Common myeloid progenitor, CD34-positive (primary cell): Measurements from ENCODE around the gene ERC2.

Experiments used
- CTCF ChIA-PET: fragments of 350-600 bp; sonication (Branson Sonifier 250); formaldehyde crosslinking; loops from one replicate; lab custom pipeline; 2021; ENCODE audit warnings: antibody characterized with exemption; lab: Charles Lee
- POLR2A ChIA-PET: fragments of 350-600 bp; sonication (Branson Sonifier 250); formaldehyde crosslinking; loops from one replicate; lab custom pipeline; 2021; ENCODE audit warnings: antibody characterized with exemption; lab: Charles Lee
- DNase-seq, 3 donors: peaks; one replicate each; pipeline versions ENCODE4 v3.0.0 to v3.0.0-alpha.2; 2013
- H3K27ac ChIP-seq, 2 experiments: 1 replicate in 1 of 2; 2 replicates in 1 of 2; pipeline ENCODE4 v1.7.0; 2013; ENCODE audit warnings: inconsistent platforms in 2 of 2, low read length in 2 of 2, mild to moderate bottlenecking in 2 of 2, low read depth in 1 of 2, moderate library complexity in 1 of 2; ENCODE audit not compliant: severe bottlenecking in 2 of 2, insufficient read depth in 1 of 2, poor library complexity in 1 of 2
- H3K27me3 ChIP-seq, 5 experiments: replicated peaks in 2 of 5; 1 replicate in 3 of 5; 2 replicates in 2 of 5; pipeline versions ENCODE4 v1.6.1 to v1.7.0; 2013; ENCODE audit warnings: low read length in 4 of 5, mild to moderate bottlenecking in 2 of 5, moderate library complexity in 2 of 5, inconsistent platforms in 1 of 5; ENCODE audit not compliant: insufficient read depth in 5 of 5, control insufficient read depth in 4 of 5
- H3K36me3 ChIP-seq, 4 experiments: 1 replicate in 2 of 4; 2 replicates in 2 of 4; pipeline versions ENCODE4 v1.6.1 to v1.7.0; 2013; ENCODE audit warnings: low read length in 3 of 4, control low read depth in 1 of 4, mild to moderate bottlenecking in 1 of 4; ENCODE audit not compliant: control insufficient read depth in 4 of 4, insufficient read depth in 4 of 4
- H3K4me1 ChIP-seq, 4 experiments: 1 replicate in 3 of 4; 2 replicates in 1 of 4; pipeline versions ENCODE4 v1.6.1 to v1.7.1; 2013; ENCODE audit warnings: low read length in 3 of 4, mild to moderate bottlenecking in 3 of 4, control low read depth in 1 of 4, inconsistent platforms in 1 of 4, moderate library complexity in 1 of 4; ENCODE audit not compliant: control insufficient read depth in 4 of 4, insufficient read depth in 4 of 4; ENCODE audit errors: control extremely low read depth in 1 of 4
- H3K4me3 ChIP-seq, 7 experiments: 1 replicate in 4 of 7; 2 replicates in 3 of 7; pipeline versions ENCODE4 v1.5.1 to v1.7.0; 2013; ENCODE audit warnings: mild to moderate bottlenecking in 7 of 7, low read length in 6 of 7, moderate library complexity in 6 of 7, inconsistent platforms in 2 of 7, low read depth in 2 of 7, control low read depth in 1 of 7; ENCODE audit not compliant: insufficient read depth in 4 of 7, control insufficient read depth in 1 of 7; ENCODE audit errors: extremely low read depth in 1 of 7
- H3K9me3 ChIP-seq, 5 experiments: 1 replicate in 4 of 5; 2 replicates in 1 of 5; pipeline versions ENCODE4 v1.6.1 to v1.7.1; 2013; ENCODE audit warnings: low read length in 4 of 5, mild to moderate bottlenecking in 2 of 5, inconsistent platforms in 1 of 5, low read depth in 1 of 5, moderate library complexity in 1 of 5; ENCODE audit not compliant: control insufficient read depth in 4 of 5, insufficient read depth in 2 of 5; ENCODE audit errors: control extremely low read depth in 1 of 5
- WGBS: methylation state at CpG from one replicate; pipeline ENCODE4 v1.1.5; 2013; ENCODE audit not compliant: insufficient coverage; 5-methylcytosine and 5-hydroxymethylcytosine counted together

The ERC2 gene

DNA sequence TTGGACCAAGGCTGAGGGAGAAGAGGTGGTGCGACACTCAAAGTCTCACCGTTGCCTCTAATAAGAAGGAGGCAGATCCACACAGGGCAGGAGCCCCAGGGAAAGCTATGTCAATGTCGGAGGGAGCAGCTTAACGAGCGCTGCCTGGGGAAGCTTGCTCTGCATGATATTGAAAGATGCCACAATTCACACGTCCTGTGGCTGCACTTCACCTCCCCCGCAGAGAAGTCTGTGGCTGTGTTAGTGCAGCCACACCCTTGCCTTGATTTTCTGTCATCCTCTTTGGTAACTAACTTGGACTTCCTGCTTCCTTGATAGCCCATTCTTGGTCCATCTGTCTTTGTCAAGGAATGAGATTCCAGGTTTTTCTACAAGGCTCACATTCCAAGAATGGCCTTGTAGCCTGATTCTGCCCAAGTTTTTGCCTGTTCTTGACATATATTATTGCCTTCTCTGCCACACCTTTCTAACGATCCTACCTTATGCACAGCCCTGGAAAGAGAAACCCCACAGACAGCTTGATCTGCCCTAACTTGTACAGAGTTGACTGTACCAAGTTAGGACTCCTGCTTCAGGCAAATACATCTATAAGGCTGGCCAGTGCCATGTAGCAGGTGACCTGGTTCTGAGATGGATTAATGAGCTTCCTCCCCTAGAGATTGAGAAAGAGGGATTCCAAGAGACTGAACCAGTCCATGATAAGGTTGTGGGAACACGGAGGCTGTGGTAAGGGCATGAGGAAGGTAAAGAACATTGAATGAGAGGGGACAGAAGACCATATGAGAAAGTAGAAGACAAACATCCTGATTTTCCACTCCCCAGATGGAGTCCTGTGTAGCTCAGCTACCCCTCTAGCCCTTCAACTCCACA, 828.1 kb downstream of the ERC2 start:
- DNase-seq: no peak
- H3K36me3 ChIP-seq: no peaks in the 10 kb centered on the region
- 81% methylated on average over 7 of the region's 9 CpGs for WGBS
- no peaks in the 10 kb centered on the region for H3K4me1 ChIP-seq
- H3K27ac ChIP-seq: no peak overlapping the region
- no peak overlapping the region for H3K4me3 ChIP-seq
- ChIA-PET CTCF (interaction anchor here (1.2 kb wide), 1 partner anchor 8 kb away, joined by 3 read pairs; no protein-coding TSS in a partner anchor), POLR2A (no interaction called here)
- no peaks in the 10 kb centered on the region for H3K9me3 ChIP-seq
- peaks cover 0 to 1% (median 0%) of the 10 kb centered on the region in 5 experiments for H3K27me3 ChIP-seq

DNA sequence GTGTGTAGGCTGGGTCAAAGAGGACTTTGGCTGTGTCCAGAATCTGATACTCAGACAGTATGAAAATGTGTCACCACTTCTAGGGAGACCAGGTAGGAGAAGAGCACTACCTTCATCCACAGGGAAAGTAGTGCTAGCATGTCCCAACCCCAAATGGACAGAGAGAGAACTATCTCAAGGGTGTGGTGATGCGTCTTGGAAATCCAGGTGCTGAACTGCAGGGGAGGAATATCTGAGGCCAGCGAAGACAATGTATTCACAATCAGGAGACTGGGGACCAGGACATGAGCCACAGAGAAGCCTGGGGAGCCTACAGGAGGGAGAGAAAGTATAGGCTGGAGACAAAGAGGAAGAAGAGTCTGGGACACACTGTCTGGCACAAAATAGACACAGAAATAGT, 829.1 kb downstream of the ERC2 start:
- Histone ChIP-seq H3K36me3 (no peaks in the 10 kb centered on the region), H3K4me3 (no peak overlapping the region), H3K27ac (no peak overlapping the region), H3K9me3 (no peaks in the 10 kb centered on the region), H3K4me1 (no peaks in the 10 kb centered on the region), H3K27me3 (peaks cover 0 to 1% (median 0%) of the 10 kb centered on the region in 5 experiments)
- ChIA-PET CTCF (no interaction called here), POLR2A (no interaction called here)
- 84% methylated on average over 2 of the region's 2 CpGs for WGBS
- no peak for DNase-seq

GRCh38 chr3:55637906-55638638, 830.2 kb downstream of the ERC2 start:
- ChIA-PET CTCF (interaction anchor here (1.4 kb wide), 1 partner anchor 9 kb away, joined by 7 read pairs; no protein-coding TSS in a partner anchor), POLR2A (no interaction called here)
- no peak for DNase-seq

GRCh38 chr3:55636300-55637195, 831.7 kb downstream of the ERC2 start:
- 91% methylated on average over 5 of the region's 9 CpGs for WGBS
- no peak for DNase-seq
- Histone ChIP-seq H3K36me3 (no peaks in the 10 kb centered on the region), H3K9me3 (no peaks in the 10 kb centered on the region), H3K4me1 (no peaks in the 10 kb centered on the region), H3K27me3 (peaks cover 0 to 1% (median 0%) of the 10 kb centered on the region in 5 experiments), H3K27ac (no peak overlapping the region), H3K4me3 (no peak overlapping the region)
- CTCF ChIA-PET: interaction anchor here (1.4 kb wide), 1 partner anchor 7 kb away, joined by 7 read pairs; no protein-coding TSS in a partner anchor
- POLR2A ChIA-PET: no interaction called here

More at GRCh38 chr3:55637906-55638638, 830.2 kb downstream of the ERC2 start:
- Histone ChIP-seq H3K36me3 (no peaks in the 10 kb centered on the region), H3K9me3 (no peaks in the 10 kb centered on the region), H3K4me3 (no peak overlapping the region), H3K27me3 (peaks cover 0 to 1% (median 0%) of the 10 kb centered on the region in 5 experiments), H3K4me1 (no peaks in the 10 kb centered on the region), H3K27ac (no peak overlapping the region)
- WGBS: 96% methylated on average over 3 of the region's 7 CpGs

GRCh38 chr3:55634345-55634744, 833.9 kb downstream of the ERC2 start:
- Histone ChIP-seq H3K4me3 (no peak overlapping the region), H3K4me1 (no peaks in the 10 kb centered on the region), H3K27me3 (no peaks in the 10 kb centered on the region), H3K36me3 (no peaks in the 10 kb centered on the region), H3K27ac (no peak overlapping the region), H3K9me3 (no peaks in the 10 kb centered on the region)
- 97% methylated on average over 6 of the region's 6 CpGs for WGBS
- POLR2A ChIA-PET: no interaction called here
- CTCF ChIA-PET: no interaction called here
- DNase-seq: no peak

- Histone ChIP-seq H3K4me3 (no peak overlapping the region), H3K4me1 (no peaks in the 10 kb centered on the region), H3K36me3 (no peaks in the 10 kb centered on the region), H3K9me3 (no peaks in the 10 kb centered on the region), H3K27me3 (no peaks in the 10 kb centered on the region), H3K27ac (no peak overlapping the region)
- ChIA-PET CTCF (no interaction called here), POLR2A (no interaction called here)
- no CpG with 5 or more reads among the region's 2 CpGs for WGBS
- no peak for DNase-seq
These were observed 834.9 kb downstream of the ERC2 start for GRCh38 chr3:55633333-55633732.
